Measurements from ENCODE around the gene HLA-DQB2.

- TF ChIP-seq, protein P1, sequence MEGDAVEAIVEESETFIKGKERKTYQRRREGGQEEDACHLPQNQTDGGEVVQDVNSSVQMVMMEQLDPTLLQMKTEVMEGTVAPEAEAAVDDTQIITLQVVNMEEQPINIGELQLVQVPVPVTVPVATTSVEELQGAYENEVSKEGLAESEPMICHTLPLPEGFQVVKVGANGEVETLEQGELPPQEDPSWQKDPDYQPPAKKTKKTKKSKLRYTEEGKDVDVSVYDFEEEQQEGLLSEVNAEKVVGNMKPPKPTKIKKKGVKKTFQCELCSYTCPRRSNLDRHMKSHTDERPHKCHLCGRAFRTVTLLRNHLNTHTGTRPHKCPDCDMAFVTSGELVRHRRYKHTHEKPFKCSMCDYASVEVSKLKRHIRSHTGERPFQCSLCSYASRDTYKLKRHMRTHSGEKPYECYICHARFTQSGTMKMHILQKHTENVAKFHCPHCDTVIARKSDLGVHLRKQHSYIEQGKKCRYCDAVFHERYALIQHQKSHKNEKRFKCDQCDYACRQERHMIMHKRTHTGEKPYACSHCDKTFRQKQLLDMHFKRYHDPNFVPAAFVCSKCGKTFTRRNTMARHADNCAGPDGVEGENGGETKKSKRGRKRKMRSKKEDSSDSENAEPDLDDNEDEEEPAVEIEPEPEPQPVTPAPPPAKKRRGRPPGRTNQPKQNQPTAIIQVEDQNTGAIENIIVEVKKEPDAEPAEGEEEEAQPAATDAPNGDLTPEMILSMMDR (IDR thresholded peaks at IDR 0.05) = no peak
- TF ChIP-seq POLR2AphosphoS5 (IDR thresholded peaks at IDR 0.05; ENCODE audit: insufficient read depth in 1 of 2, low read depth in 1 of 2) = no peak
- TF ChIP-seq POLR2A (IDR thresholded peaks at IDR 0.05) = no peak
Measured at GRCh38 chr6:32738126-32738525, 25.2 kb downstream of the HLA-DQB2 start.

All from vagina (tissue), 2 donors.